HG03097 (cell line): ENCODE results near the gene ISM2.

Source experiments
- ATAC-seq: cut with Tn5 transposase; IDR thresholded peaks from one replicate; pipeline ENCODE4 v1.9.1; 2021; ENCODE audit not compliant: unreplicated experiment, low FRiP score

Gene ISM2

DNA sequence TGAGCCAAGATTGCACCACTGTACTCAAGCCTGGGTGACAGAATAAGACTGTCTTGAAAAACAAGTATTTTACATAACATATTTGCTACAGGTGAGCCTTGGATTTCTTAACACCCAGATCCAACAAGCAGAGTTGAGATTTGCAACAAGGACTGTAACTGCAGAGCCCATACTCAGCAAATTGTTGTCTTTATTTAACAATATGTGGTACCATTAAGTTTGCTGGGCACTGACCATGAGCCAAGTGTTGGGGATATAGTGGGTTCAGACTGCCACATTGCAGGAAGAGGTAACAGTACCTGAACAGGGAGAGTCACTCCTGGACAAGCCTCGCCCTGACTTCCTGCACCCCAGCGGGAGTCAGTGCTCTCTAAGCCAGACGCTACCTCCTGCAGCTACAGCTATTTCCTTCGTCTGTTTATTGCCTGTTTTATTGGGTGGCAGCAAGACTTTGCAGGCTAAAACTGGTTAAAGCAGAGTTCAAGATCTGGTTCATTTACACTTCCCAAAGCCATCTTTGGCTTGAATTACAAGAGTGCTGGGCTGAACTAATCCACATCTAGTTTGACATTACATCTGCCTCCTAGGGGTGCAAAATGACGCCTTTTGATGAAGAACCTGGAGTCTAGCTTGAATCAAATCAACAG lies 28.3 kb downstream of the ISM2 start:
- no peak for ATAC-seq

GRCh38 chr14:77469539-77469938 lies 29.1 kb downstream of the ISM2 start:
- ATAC-seq = no peak

DNA sequence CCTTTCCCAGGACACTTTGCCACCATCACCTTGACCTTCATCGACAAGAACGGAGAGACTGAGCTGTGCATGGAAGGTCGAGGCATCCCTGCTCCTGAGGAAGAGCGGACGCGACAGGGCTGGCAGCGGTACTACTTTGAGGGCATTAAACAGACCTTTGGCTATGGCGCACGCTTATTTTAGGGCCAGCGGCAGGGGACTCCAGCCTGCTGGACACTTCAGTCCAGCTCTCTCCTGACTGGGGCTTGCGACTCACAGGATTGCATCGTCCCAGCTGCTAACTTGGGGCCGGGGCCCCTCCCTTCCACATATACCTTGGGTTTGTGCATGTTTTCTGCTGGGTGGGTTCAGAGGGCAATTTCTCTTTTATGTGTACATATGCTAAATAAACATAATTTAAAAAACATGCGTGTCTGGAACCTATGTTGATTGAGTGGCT lies 29.5 kb downstream of the ISM2 start:
- no peak for ATAC-seq

DNA sequence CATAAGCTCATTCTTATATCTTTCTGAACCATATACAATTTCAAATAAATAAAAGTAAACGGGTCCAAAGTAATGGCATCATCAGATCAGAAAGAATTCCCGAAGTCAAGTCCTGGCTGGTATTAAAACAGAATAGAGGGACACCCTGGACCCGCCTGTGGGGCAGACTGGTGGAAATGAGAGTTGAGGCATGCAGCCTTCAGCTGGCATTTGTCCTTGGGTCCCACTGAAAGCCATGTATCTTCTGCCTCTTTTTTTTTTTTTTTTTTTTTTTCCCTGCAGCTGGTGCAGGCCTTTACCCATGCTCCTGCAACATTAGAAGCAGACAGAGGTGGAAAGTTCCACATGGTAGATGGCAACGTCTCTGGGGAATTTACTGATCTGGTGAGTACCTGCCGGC lies 30.8 kb downstream of the ISM2 start:
- no peak for ATAC-seq

GRCh38 chr14:77459072-77459723 lies 39.4 kb downstream of the ISM2 start:
- no peak for ATAC-seq

- peak; percentile 9 for ATAC-seq
Observed at GRCh38 chr14:77458249-77458950, 40.2 kb downstream of the ISM2 start.

- peak; percentile 84 for ATAC-seq
Observed at GRCh38 chr14:77457522-77458248, 40.9 kb downstream of the ISM2 start, which contains the start of the genes AHSA1 and VIPAS39. Gene AHSA1, plus strand, starts transcription at chr14:77458093. Its CDS starts 97 bp downstream, at chr14:77458190. Gene VIPAS39, minus strand, starts transcription at chr14:77457601. Its CDS starts 3,499 bp downstream, at chr14:77454102.

- ATAC-seq = peak; percentile 10
Observed at GRCh38 chr14:77457115-77457521, 41.5 kb downstream of the ISM2 start.

GRCh38 chr14:77455966-77456640 lies 42.5 kb downstream of the ISM2 start:
- ATAC-seq = no peak

- no peak for ATAC-seq
Observed at GRCh38 chr14:77442196-77442595, 56.4 kb downstream of the ISM2 start.

DNA sequence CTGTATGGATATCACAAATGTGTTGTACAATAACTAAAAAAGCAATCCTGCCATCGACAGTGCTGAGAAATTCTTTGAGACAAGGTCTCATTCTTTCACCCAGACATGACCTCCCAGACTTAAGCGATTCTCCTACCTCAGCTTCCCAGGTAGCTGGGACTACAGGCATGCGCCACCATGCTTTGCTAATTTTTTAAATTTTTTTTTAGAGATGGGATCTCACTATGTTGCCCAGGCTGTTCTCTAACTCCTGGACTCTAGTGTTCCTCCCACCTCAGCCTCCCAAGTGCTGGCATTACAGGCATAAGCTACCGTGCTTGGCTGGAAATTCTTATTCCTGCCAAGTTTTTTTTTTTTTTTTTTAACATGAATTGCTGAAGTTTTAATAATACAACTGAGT lies 58.8 kb downstream of the ISM2 start:
- no peak for ATAC-seq

GRCh38 chr14:77438596-77438995 lies 60.0 kb downstream of the ISM2 start:
- ATAC-seq = no peak

- ATAC-seq = no peak
Observed at GRCh38 chr14:77436042-77436441, 62.6 kb downstream of the ISM2 start.

DNA sequence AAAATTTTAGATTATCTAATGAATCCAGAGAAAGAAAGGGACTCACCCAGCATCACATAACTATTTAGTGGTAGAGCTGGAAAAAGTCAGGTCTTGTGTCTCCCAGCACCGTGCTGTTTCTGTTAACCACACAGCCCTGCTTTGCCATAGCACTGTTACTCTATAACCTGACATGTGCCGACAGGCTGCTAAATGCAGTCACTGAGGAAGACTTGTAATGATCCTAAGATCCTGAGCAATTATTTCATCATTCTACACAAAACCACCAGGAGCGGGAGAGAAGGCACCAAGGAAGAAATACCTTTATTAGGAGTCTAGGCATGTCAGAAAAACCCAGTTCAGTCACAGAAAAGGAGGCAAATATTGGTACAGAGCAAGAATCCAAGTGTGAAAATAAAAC lies 72.2 kb downstream of the ISM2 start:
- ATAC-seq = no peak

GRCh38 chr14:77424862-77425261 lies 73.8 kb downstream of the ISM2 start:
- no peak for ATAC-seq
